Esophagus muscularis mucosa (tissue), 4 donors: Measurements from ENCODE around the gene ATP5MK. TPM values are rescaled to one million over a fixed set of nuclear protein-coding genes. Genes with fewer than 3 reads are reported as not detected.

Experiments
- DNase-seq: peaks from one replicate; pipeline ENCODE4 v3.0.0-alpha.2; 2017; ENCODE audit errors: extremely low spot score
- H3K27ac ChIP-seq, 4 donors: fragments of 200-600 bp; sonication (generic); replicated peaks in 1 of 4; 1 replicate in 3 of 4; 2 replicates in 1 of 4; pipeline ENCODE4 v1.5.1; 2016 to 2019; ENCODE audit warnings: mild to moderate bottlenecking in 1 of 4
- H3K27me3 ChIP-seq, 4 donors: fragments of 200-600 bp; sonication (generic); one replicate each; pipeline versions ENCODE4 v1.5.1 to v1.6.0; 2016 to 2019
- H3K36me3 ChIP-seq, 4 donors: fragments of 200-600 bp; sonication (generic); one replicate each; pipeline ENCODE4 v1.5.1; 2016 to 2019
- H3K4me1 ChIP-seq, 4 donors: fragments of 200-600 bp; sonication (generic); one replicate each; pipeline ENCODE4 v1.5.1; 2016 to 2019
- H3K4me3 ChIP-seq, 4 donors: fragments of 200-600 bp; sonication (generic); 1 replicate in 2 of 4; 2 replicates in 2 of 4; pipeline ENCODE4 v1.5.1; 2016 to 2019; ENCODE audit warnings: mild to moderate bottlenecking in 4 of 4, moderate library complexity in 1 of 4
- H3K9me3 ChIP-seq, 4 donors: fragments of 200-600 bp; sonication (generic); 1 replicate in 3 of 4; 2 replicates in 1 of 4; pipeline ENCODE4 v1.5.1; 2016 to 2019
- CTCF ChIP-seq, 3 experiments: fragments of 200-600 bp in 2 of 3; fragments of 450-650 bp in 1 of 3; sonication (generic) in 2 of 3; IDR thresholded peaks; one replicate each; pipeline ENCODE4 v1.5.1; 2017 to 2019; ENCODE audit warnings: antibody characterized with exemption in 3 of 3, mild to moderate bottlenecking in 2 of 3, moderate library complexity in 1 of 3
- EP300 ChIP-seq: sonication (generic); formaldehyde crosslinking; IDR thresholded peaks from one replicate; pipeline ENCODE4 v1.6.1; 2017; ENCODE audit warnings: antibody characterized with exemption
- POLR2A ChIP-seq: fragments of 450-650 bp; IDR thresholded peaks from one replicate; pipeline ENCODE4 v1.6.1; 2017; ENCODE audit warnings: antibody characterized with exemption, moderate library complexity, mild to moderate bottlenecking, low read depth
- POLR2AphosphoS5 ChIP-seq, 2 donors: sonication (generic); formaldehyde crosslinking; IDR thresholded peaks; one replicate each; pipeline ENCODE4 v1.6.1; 2017; ENCODE audit warnings: antibody characterized with exemption in 2 of 2
- WGBS: methylation state at CpG from one replicate; pipeline ENCODE4 v1.1.5; 2018; 5-methylcytosine and 5-hydroxymethylcytosine counted together
- intact Hi-C: fragments of 100-400 bp; cut with DNase I; formaldehyde crosslinking; loops from one replicate; pipeline ENCODE4 v1.15.1; 2023
- total RNA-seq, 4 donors: library from RNA; depleted of rRNA; stranded (reverse); fragments of >200 nt; gene quantifications; one replicate each; pipeline versions ENCODE4 v1.1.0 to v1.2.1, GENCODE V29; 2016

Gene ATP5MK
- total RNA-seq, 4 donors from 2014 or later, result 199 to 591 (median 327) TPM

GRCh38 chr10:103415581-103415980 lies 19.3 kb upstream of the ATP5MK start:
- Histone ChIP-seq H3K27me3 (no peaks in the 10 kb centered on the region), H3K36me3 (peaks cover 84 to 100% (median 98%) of the 10 kb centered on the region in 4 donors), H3K4me3 (no peak overlapping the region), H3K27ac (no peak overlapping the region), H3K4me1 (no peaks in the 10 kb centered on the region), H3K9me3 (no peaks in the 10 kb centered on the region)
- intact Hi-C loops, result no loop called here
- TF ChIP-seq EP300 (no peak), POLR2AphosphoS5 (IDR thresholded peaks at IDR 0.05) (no peak), POLR2A (no peak), CTCF (IDR thresholded peaks at IDR 0.05) (no peak)
- WGBS, result 73% methylated on average over 8 of the region's 8 CpGs
- DNase-seq, result no peak

- no peaks in the 10 kb centered on the region for H3K4me1 ChIP-seq
- DNase-seq, result no peak
- 76% methylated on average over 2 of the region's 2 CpGs for WGBS
- no peak overlapping the region for H3K27ac ChIP-seq
- TF ChIP-seq POLR2A, result no peak
- no peak for TF ChIP-seq EP300
- no peak for TF ChIP-seq POLR2AphosphoS5 (IDR thresholded peaks at IDR 0.05)
- TF ChIP-seq CTCF (IDR thresholded peaks at IDR 0.05), result no peak
- no peak overlapping the region for H3K4me3 ChIP-seq
- H3K27me3 ChIP-seq, result no peaks in the 10 kb centered on the region
- peaks cover 67 to 100% (median 95%) of the 10 kb centered on the region in 4 donors for H3K36me3 ChIP-seq
- no peaks in the 10 kb centered on the region for H3K9me3 ChIP-seq
- intact Hi-C loops, result no loop called here
These were observed 17.3 kb upstream of the ATP5MK start for GRCh38 chr10:103413564-103413963.

GRCh38 chr10:103397191-103397825 lies 1.0 kb upstream of the ATP5MK start:
- peak overlapping the region; percentile 88 to 96 (median 92) for H3K27ac ChIP-seq
- no peaks in the 10 kb centered on the region for H3K27me3 ChIP-seq
- H3K4me1 ChIP-seq, result peaks cover 34 to 48% (median 43%) of the 10 kb centered on the region in 4 donors
- H3K36me3 ChIP-seq, result peaks cover 29 to 59% (median 41%) of the 10 kb centered on the region in 4 donors
- TF ChIP-seq POLR2A, result no peak
- TF ChIP-seq CTCF (IDR thresholded peaks at IDR 0.05), result no peak
- TF ChIP-seq POLR2AphosphoS5 (IDR thresholded peaks at IDR 0.05), result no peak
- no peak for TF ChIP-seq EP300
- intact Hi-C loops, result loop anchor here (5.0 kb wide), 1 partner anchor 35 kb away; no protein-coding TSS in a partner anchor
- no peaks in the 10 kb centered on the region for H3K9me3 ChIP-seq
- WGBS, result 66% methylated on average over 19 of the region's 19 CpGs
- peak overlapping the region; percentile 85 to 99 (median 93) for H3K4me3 ChIP-seq
- no peak for DNase-seq

GRCh38 chr10:103396789-103397087 lies 463 bp upstream of the ATP5MK start:
- H3K36me3 ChIP-seq, result peaks cover 31 to 59% (median 40%) of the 10 kb centered on the region in 4 donors
- peak overlapping the region; percentile 88 to 96 (median 92) for H3K27ac ChIP-seq
- H3K9me3 ChIP-seq, result no peaks in the 10 kb centered on the region
- intact Hi-C loops, result loop anchor here (5.0 kb wide), 1 partner anchor 34 kb away; no protein-coding TSS in a partner anchor
- peaks cover 34 to 48% (median 43%) of the 10 kb centered on the region in 4 donors for H3K4me1 ChIP-seq
- no peak for DNase-seq
- H3K4me3 ChIP-seq, result peak overlapping the region; percentile 85 to 99 (median 93)
- no peak for TF ChIP-seq POLR2A
- no peak for TF ChIP-seq CTCF (IDR thresholded peaks at IDR 0.05)
- TF ChIP-seq EP300, result no peak
- TF ChIP-seq POLR2AphosphoS5 (IDR thresholded peaks at IDR 0.05), result no peak
- H3K27me3 ChIP-seq, result no peaks in the 10 kb centered on the region
- WGBS, result 0% methylated on average over 8 of the region's 8 CpGs

GRCh38 chr10:103395754-103396066 lies 565 bp downstream of the ATP5MK start:
- H3K36me3 ChIP-seq, result peaks cover 37 to 59% (median 40%) of the 10 kb centered on the region in 4 donors
- H3K4me3 ChIP-seq, result peak overlapping the region; percentile 85 to 99 (median 93)
- intact Hi-C loops, result loop anchor here (5.0 kb wide), 1 partner anchor 33 kb away; no protein-coding TSS in a partner anchor
- H3K4me1 ChIP-seq, result peaks cover 34 to 48% (median 43%) of the 10 kb centered on the region in 4 donors
- WGBS, result 4% methylated on average over 4 of the region's 11 CpGs
- H3K27me3 ChIP-seq, result no peaks in the 10 kb centered on the region
- H3K9me3 ChIP-seq, result no peaks in the 10 kb centered on the region
- peak overlapping the region; percentile 88 to 96 (median 92) for H3K27ac ChIP-seq
- no peak for TF ChIP-seq POLR2A
- TF ChIP-seq EP300, result no peak
- TF ChIP-seq CTCF (IDR thresholded peaks at IDR 0.05), result no peak
- TF ChIP-seq POLR2AphosphoS5 (IDR thresholded peaks at IDR 0.05), result no peak
- no peak for DNase-seq
